WI38 (cell line): Measurements from ENCODE around the gene KIRREL1.

Source experiments
- H3K4me3 ChIP-seq: 2 replicates; pipeline ENCODE4 v1.5.1; 2011; ENCODE audit warnings: low read depth, mild to moderate bottlenecking, control low read depth, low read length
- CTCF ChIP-seq: IDR thresholded peaks from 2 replicates; pipeline ENCODE4 v1.5.1; 2012; ENCODE audit warnings: low read depth, mild to moderate bottlenecking, control low read depth, low read length

KIRREL1 gene

GRCh38 chr1:158058237-158058985 is 65.0 kb downstream of the KIRREL1 start:
- TF ChIP-seq CTCF, result no peak
- H3K4me3 ChIP-seq, result no peak overlapping the region

GRCh38 chr1:158059984-158060383 is 66.5 kb downstream of the KIRREL1 start:
- no peak overlapping the region for H3K4me3 ChIP-seq
- TF ChIP-seq CTCF, result no peak

- H3K4me3 ChIP-seq, result no peak overlapping the region
- no peak for TF ChIP-seq CTCF
Measured at GRCh38 chr1:158062174-158062573, 68.7 kb downstream of the KIRREL1 start.

- no peak overlapping the region for H3K4me3 ChIP-seq
- TF ChIP-seq CTCF, result no peak
Measured at GRCh38 chr1:158067662-158068061, 74.2 kb downstream of the KIRREL1 start.

- TF ChIP-seq CTCF, result no peak
- no peak overlapping the region for H3K4me3 ChIP-seq
Measured at GRCh38 chr1:158068918-158069317, 75.5 kb downstream of the KIRREL1 start.

GRCh38 chr1:158071138-158071537 is 77.7 kb downstream of the KIRREL1 start:
- H3K4me3 ChIP-seq, result no peak overlapping the region
- no peak for TF ChIP-seq CTCF

- no peak for TF ChIP-seq CTCF
- H3K4me3 ChIP-seq, result no peak overlapping the region
Measured at GRCh38 chr1:158075078-158075477, 81.6 kb downstream of the KIRREL1 start.
